H9 (cell line): Measurements from ENCODE around the gene FBRSL1. TPM values are rescaled to one million over a fixed set of nuclear protein-coding genes. Genes with fewer than 3 reads are reported as not detected.

Experiments used
- DNase-seq: peaks from one replicate; pipeline ENCODE4 v3.0.0-alpha.2; 2017
- H2AFZ ChIP-seq: one replicate; pipeline ENCODE4 v1.6.1; 2013; ENCODE audit warnings: mild to moderate bottlenecking, low read length, control low read depth, moderate library complexity
- H2AK5ac ChIP-seq: 2 replicates; pipeline ENCODE4 v1.6.1; 2013; ENCODE audit warnings: low read length, control low read depth, mixed read lengths; ENCODE audit not compliant: insufficient read length
- H2BK120ac ChIP-seq: one replicate; pipeline ENCODE4 v1.6.1; 2013; ENCODE audit warnings: low read depth, mild to moderate bottlenecking, low read length, control low read depth, inconsistent platforms; ENCODE audit not compliant: poor library complexity, severe bottlenecking
- H2BK12ac ChIP-seq: 2 replicates; pipeline ENCODE4 v1.6.1; 2013; ENCODE audit warnings: low read length, control low read depth, mixed read lengths, low read depth; ENCODE audit not compliant: insufficient read length
- H2BK15ac ChIP-seq: 2 replicates; pipeline ENCODE4 v1.6.1; 2013; ENCODE audit warnings: low read depth, low read length, control low read depth
- H2BK20ac ChIP-seq: one replicate; pipeline ENCODE4 v1.6.1; 2013; ENCODE audit warnings: low read depth, mild to moderate bottlenecking, low read length, control low read depth, inconsistent platforms; ENCODE audit not compliant: poor library complexity, severe bottlenecking
- H2BK5ac ChIP-seq: 2 replicates; pipeline ENCODE4 v1.6.1; 2013; ENCODE audit warnings: low read length, control low read depth, mixed read lengths; ENCODE audit not compliant: insufficient read length
- H3K14ac ChIP-seq: 2 replicates; pipeline ENCODE4 v1.6.1; 2013; ENCODE audit warnings: low read length, control low read depth; ENCODE audit not compliant: insufficient read depth
- H3K18ac ChIP-seq: 2 replicates; pipeline ENCODE4 v1.6.1; 2013; ENCODE audit warnings: low read depth, mild to moderate bottlenecking, mixed read lengths, low read length, control low read depth; ENCODE audit not compliant: insufficient read length
- H3K23ac ChIP-seq: 2 replicates; pipeline ENCODE4 v1.6.1; 2013; ENCODE audit warnings: low read length, control low read depth, mixed read lengths, low read depth; ENCODE audit not compliant: insufficient read length
- H3K23me2 ChIP-seq: 2 replicates; pipeline ENCODE4 v1.6.1; 2013; ENCODE audit warnings: low read depth, mild to moderate bottlenecking, mixed read lengths, low read length, control low read depth; ENCODE audit not compliant: insufficient read length, poor library complexity, severe bottlenecking
- H3K27ac ChIP-seq: 2 replicates; pipeline ENCODE4 v1.5.1; 2013; ENCODE audit warnings: low read length, control low read depth, mixed read lengths, low read depth; ENCODE audit not compliant: insufficient read length
- H3K27me3 ChIP-seq: 2 replicates; pipeline ENCODE4 v1.6.1; 2013; ENCODE audit warnings: low read length, control low read depth, inconsistent platforms; ENCODE audit not compliant: insufficient read depth
- H3K4ac ChIP-seq: 2 replicates; pipeline ENCODE4 v1.6.1; 2013; ENCODE audit warnings: low read depth, mild to moderate bottlenecking, control low read depth, inconsistent platforms, low read length, moderate library complexity
- H3K4me1 ChIP-seq: 2 replicates; pipeline ENCODE4 v1.6.1; 2013; ENCODE audit warnings: low read length, control low read depth, inconsistent platforms; ENCODE audit not compliant: insufficient read depth
- H3K4me2 ChIP-seq: 2 replicates; pipeline ENCODE4 v1.6.1; 2013; ENCODE audit warnings: low read length, control low read depth, mixed read lengths; ENCODE audit not compliant: insufficient read length, insufficient read depth
- H3K56ac ChIP-seq: 2 replicates; pipeline ENCODE4 v1.6.1; 2013; ENCODE audit warnings: low read depth, mild to moderate bottlenecking, mixed read lengths, low read length, control low read depth; ENCODE audit not compliant: insufficient read length
- H3K79me1 ChIP-seq: 2 replicates; pipeline ENCODE4 v1.6.1; 2013; ENCODE audit warnings: low read depth, mild to moderate bottlenecking, moderate library complexity, low read length, control low read depth, inconsistent platforms; ENCODE audit not compliant: insufficient read depth, poor library complexity, severe bottlenecking
- H3K79me2 ChIP-seq: 2 replicates; pipeline ENCODE4 v1.6.1; 2013; ENCODE audit warnings: low read length, control low read depth, inconsistent platforms; ENCODE audit not compliant: insufficient read depth
- H3K9ac ChIP-seq: 2 replicates; pipeline ENCODE4 v1.6.1; 2013; ENCODE audit warnings: low read length, control low read depth, mixed read lengths; ENCODE audit not compliant: insufficient read length; ENCODE audit errors: extremely low read depth
- H3K9me3 ChIP-seq: one replicate; pipeline ENCODE4 v1.6.1; 2013; ENCODE audit warnings: low read depth, low read length, inconsistent platforms; ENCODE audit not compliant: control insufficient read depth
- H3T11ph ChIP-seq: one replicate; pipeline ENCODE4 v1.6.1; 2013; ENCODE audit warnings: mild to moderate bottlenecking, low read length, control low read depth, inconsistent platforms
- H4K20me1 ChIP-seq: one replicate; pipeline ENCODE4 v1.6.1; 2013; ENCODE audit not compliant: control insufficient read depth, insufficient read length, insufficient read depth
- H4K5ac ChIP-seq: 2 replicates; pipeline ENCODE4 v1.6.1; 2013; ENCODE audit warnings: low read depth, mild to moderate bottlenecking, mixed read lengths, low read length, control low read depth; ENCODE audit not compliant: insufficient read length
- H4K8ac ChIP-seq: replicated peaks from 2 replicates; pipeline ENCODE4 v1.6.1; 2013; ENCODE audit warnings: low read length, control low read depth, mixed read lengths, low read depth; ENCODE audit not compliant: insufficient read length
- H4K91ac ChIP-seq: 2 replicates; pipeline ENCODE4 v1.6.1; 2013; ENCODE audit warnings: low read depth, mild to moderate bottlenecking, moderate library complexity, mixed read lengths, low read length, control low read depth; ENCODE audit not compliant: insufficient read length
- H3K27ac Mint-ChIP-seq, 3 experiments: 2 replicates in 2 of 3; 3 replicates in 1 of 3; pipeline ENCODE4 v1.8.0; 2020 to 2021; ENCODE audit warnings: mixed read lengths in 3 of 3, mild to moderate bottlenecking in 1 of 3, moderate library complexity in 1 of 3
- H3K27me3 Mint-ChIP-seq: 2 replicates; pipeline ENCODE4 v1.8.0; 2021; ENCODE audit warnings: low read depth, mild to moderate bottlenecking, moderate library complexity, mixed read lengths
- H3K36me3 Mint-ChIP-seq, 3 experiments: 2 replicates in 2 of 3; 3 replicates in 1 of 3; pipeline ENCODE4 v1.8.0; 2020 to 2021; ENCODE audit warnings: low read depth in 3 of 3, mixed read lengths in 3 of 3; ENCODE audit not compliant: insufficient read depth in 1 of 3
- H3K4me1 Mint-ChIP-seq, 2 experiments: 2 replicates each; pipeline ENCODE4 v1.8.0; 2020; ENCODE audit warnings: mixed read lengths in 2 of 2
- H3K4me3 Mint-ChIP-seq, 2 experiments: 2 replicates in 1 of 2; 3 replicates in 1 of 2; pipeline ENCODE4 v1.8.0; 2020 to 2021; ENCODE audit warnings: mild to moderate bottlenecking in 2 of 2, mixed read lengths in 2 of 2, moderate library complexity in 1 of 2
- H3K9me3 Mint-ChIP-seq, 2 experiments: 2 replicates in 1 of 2; 3 replicates in 1 of 2; pipeline ENCODE4 v1.8.0; 2020; ENCODE audit warnings: mild to moderate bottlenecking in 2 of 2, mixed read lengths in 2 of 2, moderate library complexity in 1 of 2
- CTCF ChIP-seq: fragments of 200-600 bp; sonication (generic); conservative IDR thresholded peaks from 3 replicates; pipeline ENCODE4 v1.8.0; 2021; ENCODE audit warnings: antibody characterized with exemption, mild to moderate bottlenecking
- whole genome bisulfite sequencing: extraction: QIAGEN DNeasy Blood & Tissue Kit; methylation state at CpG from one replicate; pipeline ENCODE4 v1.1.7; 2013; ENCODE audit warnings: missing lambda C conversion rate, low lambda C conversion rate, mixed read lengths; ENCODE audit not compliant: insufficient read length; ENCODE audit errors: extremely low coverage; 5-methylcytosine and 5-hydroxymethylcytosine counted together
- total RNA-seq: library from RNA; stranded (reverse); gene quantifications from 2 replicates; pipeline ENCODE4 v1.2.1, GENCODE V29; 2021

Gene FBRSL1
- total RNA-seq, 1 experiment from 2014 or later, result 90.8 TPM

DNA sequence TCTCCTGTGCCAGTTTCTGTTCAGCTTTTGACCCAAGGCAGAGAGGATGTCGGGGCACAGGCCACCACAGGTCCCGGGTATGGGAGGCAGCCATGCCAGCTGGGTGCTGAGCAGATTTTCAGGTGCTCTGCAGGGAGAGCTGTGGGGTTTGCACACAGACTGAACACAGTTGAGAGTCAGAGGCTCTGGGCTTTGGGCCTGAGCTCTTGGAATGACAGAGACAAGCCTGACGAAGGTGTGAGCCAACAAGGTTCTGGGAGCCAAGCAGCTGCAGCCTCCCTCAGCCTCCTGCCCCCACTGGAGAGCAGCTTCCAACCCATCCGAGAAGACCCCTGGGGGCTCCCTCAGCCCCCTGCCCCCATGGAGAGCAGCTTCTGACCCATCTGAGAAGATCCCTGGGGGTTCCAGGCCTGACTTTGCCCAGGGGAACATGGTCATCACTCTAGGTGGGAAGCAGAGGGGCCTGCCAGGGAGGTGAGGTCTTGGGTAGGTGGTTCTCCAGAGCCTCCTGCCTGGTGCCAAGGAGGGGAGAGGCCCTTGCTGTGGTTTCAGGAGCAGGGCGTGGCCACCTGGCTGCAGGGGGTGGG, 13.8 kb downstream of the FBRSL1 start:
- H3K79me2 ChIP-seq, result peaks cover 6% of the 10 kb centered on the region; the same call in 1 of the 2 replicates
- no peak overlapping the region for H2BK120ac ChIP-seq
- no peaks in the 10 kb centered on the region for H3K23me2 ChIP-seq
- no peaks in the 10 kb centered on the region for H3K9me3 Mint-ChIP-seq
- H2AK5ac ChIP-seq, result no peak overlapping the region
- peaks cover 9% of the 10 kb centered on the region for H3K79me1 ChIP-seq
- no peak for TF ChIP-seq CTCF
- no peak overlapping the region for H3K4me2 ChIP-seq
- no peak overlapping the region for H2BK5ac ChIP-seq
- no peak for DNase-seq
- no peak overlapping the region for H2BK15ac ChIP-seq
- H3K27ac Mint-ChIP-seq, result no peak overlapping the region
- no peaks in the 10 kb centered on the region for H3K36me3 Mint-ChIP-seq
- peaks cover 4% of the 10 kb centered on the region; the same call in 1 of the 2 replicates for H3K4me1 ChIP-seq
- H3K4me1 Mint-ChIP-seq, result peaks cover 20 to 38% of the 10 kb centered on the region in 2 experiments
- H3K9me3 ChIP-seq, result no peaks in the 10 kb centered on the region
- no peaks in the 10 kb centered on the region; the same call in 1 of the 2 replicates for H3K27me3 Mint-ChIP-seq
- H3K27me3 ChIP-seq, result no peaks in the 10 kb centered on the region
- H4K20me1 ChIP-seq, result peaks cover 4% of the 10 kb centered on the region
- no peak overlapping the region for H3K9ac ChIP-seq
- H3K4me3 Mint-ChIP-seq, result no peak overlapping the region
- H4K5ac ChIP-seq, result no peak overlapping the region
- no peak overlapping the region for H3T11ph ChIP-seq
- no peak overlapping the region for H3K23ac ChIP-seq
- H4K8ac ChIP-seq, result no peak overlapping the region
- no peak overlapping the region for H3K18ac ChIP-seq
- H4K91ac ChIP-seq, result no peak overlapping the region
- no peak overlapping the region for H3K27ac ChIP-seq
- H2AFZ ChIP-seq, result no peak overlapping the region
- no peak overlapping the region for H3K56ac ChIP-seq
- WGBS, result no CpG with 5 or more reads among the region's 5 CpGs
- no peak overlapping the region for H2BK12ac ChIP-seq
- no peak overlapping the region for H3K14ac ChIP-seq
- H3K4ac ChIP-seq, result no peak overlapping the region
- no peak overlapping the region for H2BK20ac ChIP-seq
